ENCODE data around the gene MT1H. TPM values are rescaled to one million over a fixed set of nuclear protein-coding genes. Genes with fewer than 3 reads are reported as not detected.
"Not testable (repeated sequence)": the region's sequence is repeated elsewhere in the genome, so short reads cannot be mapped to it uniquely, and the experiment has no call there.

Gene MT1H
- total and polyA plus RNA-seq, 7 donors: 2.0 to 581 (median 133) TPM; not detected in 4

GRCh38 chr16:56662357-56663354, 7.0 kb upstream of the MT1H start:
- no peak for DNase-seq
- Histone ChIP-seq H3K27me3 (peaks cover 14 to 99% (median 62%) of the 10 kb centered on the region in 3 donors), H3K4me1 (peaks cover 0 to 20% (median 13%) of the 10 kb centered on the region in 4 donors), H3K27ac (no peak overlapping the region), H3K36me3 (no peaks in the 10 kb centered on the region), H3K9me3 (no peaks in the 10 kb centered on the region), H3K4me3 (no peak overlapping the region)
- WGBS, 2 donors: 20 to 43% methylated on average over 48 of the region's 48 CpGs
- TF ChIP-seq POLR2A (IDR thresholded peaks at IDR 0.05): no peak
- intact Hi-C loops (cut with DNase I): no loop called here

GRCh38 chr16:56664506-56664905, 5.1 kb upstream of the MT1H start:
- Histone ChIP-seq H3K36me3 (no peaks in the 10 kb centered on the region), H3K4me1 (peaks cover 0 to 19% (median 17%) of the 10 kb centered on the region in 4 donors), H3K27me3 (peaks cover 14 to 99% (median 69%) of the 10 kb centered on the region in 3 donors), H3K27ac (no peak overlapping the region), H3K4me3 (no peak overlapping the region), H3K9me3 (no peaks in the 10 kb centered on the region)
- no peak for DNase-seq
- TF ChIP-seq POLR2AphosphoS5 (IDR thresholded peaks at IDR 0.05) (no peak), POLR2A (IDR thresholded peaks at IDR 0.05) (no peak), CTCF (IDR thresholded peaks at IDR 0.05) (no peak), EP300 (IDR thresholded peaks at IDR 0.05) (no peak)
- intact Hi-C loops (cut with DNase I): no loop called here
- 95 to 96% methylated on average over 1 of the region's 1 CpG for WGBS, 2 donors

GRCh38 chr16:56665286-56666261, 4.0 kb upstream of the MT1H start:
- DNase-seq; H3K9me3 ChIP-seq; H3K4me3 ChIP-seq; intact Hi-C loops (cut with DNase I); H3K36me3 ChIP-seq; H3K27ac ChIP-seq: not testable (repeated sequence)
- Histone ChIP-seq H3K4me1 (peaks cover 0 to 24% (median 18%) of the 10 kb centered on the region in 4 donors), H3K27me3 (peaks cover 14 to 99% (median 73%) of the 10 kb centered on the region in 3 donors)
- 77 to 79% methylated on average over 8 of the region's 8 CpGs for WGBS, 2 donors

GRCh38 chr16:56667581-56668571, 1.7 kb upstream of the MT1H start, which contains the start of gene MT1G:
MT1G (minus strand) TSS chr16:56668065; CDS start chr16:56667993, 72 bp downstream.
- peak; percentile 80 for DNase-seq
- Histone ChIP-seq H3K27ac (no peak within 1 kb of the TSS), H3K9me3 (no peaks in the 10 kb centered on the region), H3K4me1 (peaks cover 0 to 21% (median 15%) of the 10 kb centered on the region in 4 donors), H3K36me3 (no peaks in the 10 kb centered on the region), H3K27me3 (peaks cover 12 to 99% (median 75%) of the 10 kb centered on the region in 3 donors), H3K4me3 (peak within 1 kb of the TSS in 2 of 4 donors; percentile 9 to 15)
- no peak for TF ChIP-seq EP300 (IDR thresholded peaks at IDR 0.05)
- peak in 1 of 2 donors; percentile 38 for TF ChIP-seq POLR2A (IDR thresholded peaks at IDR 0.05)
- TF ChIP-seq POLR2AphosphoS5 (IDR thresholded peaks at IDR 0.05): peak in 3 of 4 donors; percentile 34 to 44 (median 38)
- TF ChIP-seq CTCF (IDR thresholded peaks at IDR 0.05): no peak
- WGBS, 2 donors: 9 to 10% methylated on average over 46 of the region's 46 CpGs
- intact Hi-C loops (cut with DNase I): no loop called here
